B cell (primary cell): ENCODE measurements around the gene VPS41. TPM values are rescaled to one million over a fixed set of nuclear protein-coding genes. Genes with fewer than 3 reads are reported as not detected.

Experiments used
- ATAC-seq: fragments of 200-7000 bp; cut with Tn5 transposase; one replicate; pipeline ENCODE4 v1.10.0; 2021; ENCODE audit warnings: low read depth, mild to moderate bottlenecking, moderate number of reproducible peaks, moderate library complexity
- CTCF ChIA-PET: fragments of 350-600 bp; sonication (Branson Sonifier 250); formaldehyde crosslinking; loops from one replicate; lab custom pipeline; 2021; ENCODE audit warnings: antibody characterized with exemption, inconsistent platforms; lab: Charles Lee
- POLR2A ChIA-PET: fragments of 350-600 bp; sonication (Branson Sonifier 250); formaldehyde crosslinking; loops from one replicate; lab custom pipeline; 2021; ENCODE audit warnings: antibody characterized with exemption; lab: Charles Lee
- DNase-seq: peaks from one replicate; pipeline ENCODE4 v3.0.0; 2013
- H2AFZ ChIP-seq: 2 replicates; pipeline ENCODE4 v1.6.1; 2012; ENCODE audit warnings: mild to moderate bottlenecking, low read depth, low read length; ENCODE audit not compliant: insufficient read depth, poor library complexity, severe bottlenecking
- H3K27ac ChIP-seq, 2 donors: 1 replicate in 1 of 2; 2 replicates in 1 of 2; pipeline ENCODE4 v1.5.1; 2012 to 2013; ENCODE audit warnings: low read length in 2 of 2, mild to moderate bottlenecking in 2 of 2, moderate library complexity in 1 of 2
- H3K27me3 ChIP-seq, 4 experiments: fragments of 200-600 bp in 1 of 4; sonication (generic) in 1 of 4; replicated peaks in 1 of 4; 1 replicate in 2 of 4; 2 replicates in 2 of 4; pipeline versions ENCODE4 v1.6.1 to v1.7.0; 2013 to 2016; ENCODE audit warnings: low read length in 3 of 4, mild to moderate bottlenecking in 2 of 4, mixed read lengths in 1 of 4, moderate library complexity in 1 of 4; ENCODE audit not compliant: insufficient read depth in 4 of 4, control insufficient read depth in 3 of 4; ENCODE audit errors: control extremely low read depth in 1 of 4
- H3K36me3 ChIP-seq, 2 experiments: replicated peaks in 1 of 2; 1 replicate in 1 of 2; 2 replicates in 1 of 2; pipeline versions ENCODE4 v1.6.1 to v1.7.1; 2013; ENCODE audit warnings: low read length in 1 of 2; ENCODE audit not compliant: insufficient read depth in 2 of 2, control insufficient read depth in 1 of 2; ENCODE audit errors: control extremely low read depth in 1 of 2, extremely low read depth in 1 of 2
- H3K4me1 ChIP-seq, 2 donors: fragments of 200-600 bp in 1 of 2; sonication (generic) in 1 of 2; 1 replicate in 1 of 2; 2 replicates in 1 of 2; pipeline versions ENCODE4 v1.5.1 to v1.6.1; 2013 to 2017; ENCODE audit warnings: low read length in 2 of 2; ENCODE audit not compliant: control insufficient read depth in 2 of 2, insufficient read depth in 2 of 2
- H3K4me2 ChIP-seq: replicated peaks from 2 replicates; pipeline ENCODE3; 2012; ENCODE audit warnings: mild to moderate bottlenecking, low read depth, low read length; ENCODE audit not compliant: poor library complexity, severe bottlenecking
- H3K4me3 ChIP-seq, 5 experiments: fragments of 200-600 bp in 1 of 5; sonication (generic) in 1 of 5; 1 replicate in 3 of 5; 2 replicates in 2 of 5; pipeline versions ENCODE4 v1.5.1 to v1.7.0; 2011 to 2016; ENCODE audit warnings: low read length in 4 of 5, mild to moderate bottlenecking in 4 of 5, low read depth in 2 of 5, control low read depth in 1 of 5, moderate library complexity in 1 of 5; ENCODE audit not compliant: insufficient read depth in 1 of 5; ENCODE audit errors: control extremely low read depth in 1 of 5, extremely low read depth in 1 of 5
- H3K79me2 ChIP-seq: fragments of 200-600 bp; sonication (generic); one replicate; pipeline ENCODE4 v1.6.0; 2016; ENCODE audit warnings: low read length; ENCODE audit not compliant: control insufficient read depth, insufficient read depth
- H3K9ac ChIP-seq: fragments of 200-600 bp; sonication (generic); 2 replicates; pipeline ENCODE4 v1.6.1; 2017; ENCODE audit warnings: mild to moderate bottlenecking, low read length, moderate library complexity
- H3K9me3 ChIP-seq, 3 donors: one replicate each; pipeline versions ENCODE4 v1.6.1 to v1.7.1; 2013; ENCODE audit warnings: low read length in 2 of 3; ENCODE audit not compliant: control insufficient read depth in 2 of 3, insufficient read depth in 1 of 3; ENCODE audit errors: control extremely low read depth in 1 of 3
- H4K20me1 ChIP-seq: 2 replicates; pipeline ENCODE4 v1.6.0; 2012; ENCODE audit warnings: mild to moderate bottlenecking, low read length; ENCODE audit not compliant: insufficient read depth, control insufficient read depth, poor library complexity, severe bottlenecking
- H3K27ac Mint-ChIP-seq: one replicate; pipeline ENCODE4 v1.8.0; 2021; ENCODE audit warnings: mixed read lengths
- H3K27me3 Mint-ChIP-seq: one replicate; pipeline ENCODE4 v1.8.0; 2021; ENCODE audit warnings: mixed read lengths
- H3K4me1 Mint-ChIP-seq: one replicate; pipeline ENCODE4 v1.8.0; 2021; ENCODE audit warnings: mixed read lengths
- H3K4me3 Mint-ChIP-seq: one replicate; pipeline ENCODE4 v1.8.0; 2021; ENCODE audit warnings: mixed read lengths
- H3K9me3 Mint-ChIP-seq: one replicate; pipeline ENCODE4 v1.8.0; 2022; ENCODE audit warnings: mixed read lengths; ENCODE audit not compliant: insufficient read depth
- CTCF ChIP-seq: fragments of 200-600 bp; IDR thresholded peaks from one replicate; pipeline ENCODE4 v1.8.0; 2022; ENCODE audit warnings: antibody characterized with exemption, mild to moderate bottlenecking
- EZH2 ChIP-seq: IDR thresholded peaks from 2 replicates; pipeline ENCODE4 v1.6.1; 2012; ENCODE audit warnings: borderline replicate concordance, low read depth, mild to moderate bottlenecking, moderate library complexity, low read length; ENCODE audit not compliant: insufficient read depth, poor library complexity, severe bottlenecking
- WGBS: methylation state at CpG from one replicate; pipeline ENCODE4 v1.1.5; 2013; ENCODE audit warnings: missing lambda C conversion rate; ENCODE audit not compliant: insufficient coverage; 5-methylcytosine and 5-hydroxymethylcytosine counted together
- intact Hi-C: fragments of 100-400 bp; cut with micrococcal nuclease; formaldehyde crosslinking; loops from one replicate; pipeline ENCODE4 v1.10.0; 2022
- polyA plus RNA-seq: library from polyadenylated mRNA; depleted of rRNA; stranded (reverse); fragments of >200 nt; gene quantifications from 2 replicates; pipeline ENCODE4 v1.2.3, GENCODE V29; 2012
- total RNA-seq, 2 donors: library from RNA; stranded (reverse); fragments of 120-200 nt in 1 of 2; gene quantifications; 1 replicate in 1 of 2; 2 replicates in 1 of 2; pipeline versions ENCODE4 v1.2.3 to v1.2.4, GENCODE V29; 2013 to 2022

Gene VPS41
- total and polyA plus RNA-seq, 2 donors (not counting 1 experiment from before 2014, with no cell fraction given): 9.3 to 114 TPM

GRCh38 chr7:38929460-38930171 lies 20.6 kb upstream of the VPS41 start:
- no peak overlapping the region for H3K9ac ChIP-seq
- H4K20me1 ChIP-seq: no peaks in the 10 kb centered on the region
- DNase-seq: no peak
- Mint-ChIP-seq H3K9me3 (no peaks in the 10 kb centered on the region), H3K27ac (no peak overlapping the region), H3K4me3 (no peak overlapping the region), H3K27me3 (peaks cover 6% of the 10 kb centered on the region), H3K4me1 (peaks cover 2% of the 10 kb centered on the region)
- peak overlapping the region; percentile 16 for H2AFZ ChIP-seq
- no peaks in the 10 kb centered on the region for H3K4me1 ChIP-seq
- no peak overlapping the region for H3K4me3 ChIP-seq
- no peak for TF ChIP-seq EZH2
- TF ChIP-seq CTCF: no peak
- ChIA-PET CTCF (no interaction called here), POLR2A (no interaction called here)
- H3K27me3 ChIP-seq: no peaks in the 10 kb centered on the region
- H3K27ac ChIP-seq: no peak overlapping the region
- H3K4me2 ChIP-seq: no peak overlapping the region
- H3K36me3 ChIP-seq: no peaks in the 10 kb centered on the region
- no CpG with 5 or more reads among the region's 7 CpGs for WGBS
- no peaks in the 10 kb centered on the region for H3K9me3 ChIP-seq
- no peaks in the 10 kb centered on the region for H3K79me2 ChIP-seq
- no peak for ATAC-seq
- intact Hi-C loops: loop anchor here (10.0 kb wide), 1 partner anchor 535 kb away; no protein-coding TSS in a partner anchor

DNA sequence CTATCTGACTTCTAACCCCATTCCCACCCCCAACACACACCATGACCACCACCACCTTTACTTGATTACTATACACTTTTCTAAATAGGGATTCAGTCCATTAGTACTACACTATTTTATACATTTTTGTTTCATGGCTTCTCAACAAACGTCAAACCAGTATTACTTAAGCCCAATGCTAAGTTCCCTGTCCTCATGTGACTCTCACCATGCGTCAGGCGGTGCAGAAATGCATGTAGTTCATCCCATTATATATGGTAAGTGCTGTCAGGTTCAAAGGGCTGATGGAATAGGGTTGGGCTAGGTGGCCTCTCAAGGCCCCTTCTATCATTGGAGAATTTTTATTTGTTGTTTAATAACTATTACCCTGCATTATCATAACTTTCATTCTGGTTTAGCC lies 19.5 kb upstream of the VPS41 start:
- H2AFZ ChIP-seq: no peak overlapping the region
- H3K27ac Mint-ChIP-seq: no peak overlapping the region
- intact Hi-C loops: no loop called here

More for the DNA sequence above, 19.5 kb upstream of the VPS41 start:
- Mint-ChIP-seq H3K4me1 (peaks cover 2% of the 10 kb centered on the region), H3K9me3 (no peaks in the 10 kb centered on the region), H3K27me3 (peaks cover 6% of the 10 kb centered on the region), H3K4me3 (no peak overlapping the region)
- H3K36me3 ChIP-seq: no peaks in the 10 kb centered on the region
- no peak overlapping the region for H3K4me3 ChIP-seq
- DNase-seq (no peak), ATAC-seq (no peak)
- H3K27ac ChIP-seq: no peak overlapping the region
- TF ChIP-seq CTCF (no peak), EZH2 (no peak)
- no peaks in the 10 kb centered on the region for H3K79me2 ChIP-seq
- CTCF ChIA-PET: no interaction called here
- H4K20me1 ChIP-seq: no peaks in the 10 kb centered on the region
- POLR2A ChIA-PET: no interaction called here
- H3K27me3 ChIP-seq: no peaks in the 10 kb centered on the region
- H3K4me1 ChIP-seq: no peaks in the 10 kb centered on the region
- H3K4me2 ChIP-seq: no peak overlapping the region
- H3K9ac ChIP-seq: no peak overlapping the region
- no peaks in the 10 kb centered on the region for H3K9me3 ChIP-seq
- WGBS: no CpG with 5 or more reads among the region's 3 CpGs
